PC-9 (cell line): Measurements from ENCODE around the gene PLA2G4C.

Source experiments
- EZH2 ChIP-seq: fragments of 200-600 bp; sonication (generic); IDR thresholded peaks from 2 replicates; pipeline ENCODE4 v1.8.0; 2017; ENCODE audit warnings: antibody characterized with exemption, low read depth
- TF ChIP-seq, protein P1 (sequence below): fragments of 200-600 bp; sonication (generic); conservative IDR thresholded peaks from 2 replicates; pipeline ENCODE4 v1.6.1; 2017; ENCODE audit warnings: mixed run types, antibody characterized with exemption, mild to moderate bottlenecking, moderate library complexity

DNA sequence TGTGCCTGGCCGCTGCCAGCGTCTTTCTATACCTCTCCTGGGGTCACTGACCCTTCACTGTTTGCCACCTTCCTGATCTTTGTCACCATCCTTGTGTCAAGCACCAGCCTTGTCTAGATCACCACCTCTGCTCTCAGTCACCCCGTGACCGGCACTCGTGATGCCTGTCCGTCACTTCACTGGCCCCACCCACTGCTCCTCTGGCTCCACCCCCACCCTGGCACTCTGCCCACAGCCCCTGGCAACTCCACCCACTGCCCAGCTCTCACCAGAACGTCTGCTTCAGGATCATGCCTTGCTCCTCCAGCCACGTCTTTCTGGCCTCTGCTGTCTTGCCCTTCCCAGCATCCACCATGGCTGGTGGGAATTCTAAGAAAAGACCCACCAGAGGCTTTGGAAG, 24.8 kb upstream of the PLA2G4C start:
- TF ChIP-seq, protein P1, sequence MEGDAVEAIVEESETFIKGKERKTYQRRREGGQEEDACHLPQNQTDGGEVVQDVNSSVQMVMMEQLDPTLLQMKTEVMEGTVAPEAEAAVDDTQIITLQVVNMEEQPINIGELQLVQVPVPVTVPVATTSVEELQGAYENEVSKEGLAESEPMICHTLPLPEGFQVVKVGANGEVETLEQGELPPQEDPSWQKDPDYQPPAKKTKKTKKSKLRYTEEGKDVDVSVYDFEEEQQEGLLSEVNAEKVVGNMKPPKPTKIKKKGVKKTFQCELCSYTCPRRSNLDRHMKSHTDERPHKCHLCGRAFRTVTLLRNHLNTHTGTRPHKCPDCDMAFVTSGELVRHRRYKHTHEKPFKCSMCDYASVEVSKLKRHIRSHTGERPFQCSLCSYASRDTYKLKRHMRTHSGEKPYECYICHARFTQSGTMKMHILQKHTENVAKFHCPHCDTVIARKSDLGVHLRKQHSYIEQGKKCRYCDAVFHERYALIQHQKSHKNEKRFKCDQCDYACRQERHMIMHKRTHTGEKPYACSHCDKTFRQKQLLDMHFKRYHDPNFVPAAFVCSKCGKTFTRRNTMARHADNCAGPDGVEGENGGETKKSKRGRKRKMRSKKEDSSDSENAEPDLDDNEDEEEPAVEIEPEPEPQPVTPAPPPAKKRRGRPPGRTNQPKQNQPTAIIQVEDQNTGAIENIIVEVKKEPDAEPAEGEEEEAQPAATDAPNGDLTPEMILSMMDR = no peak
- no peak for TF ChIP-seq EZH2
